ENCODE data around the gene RGS2.

The RGS2 gene

DNA sequence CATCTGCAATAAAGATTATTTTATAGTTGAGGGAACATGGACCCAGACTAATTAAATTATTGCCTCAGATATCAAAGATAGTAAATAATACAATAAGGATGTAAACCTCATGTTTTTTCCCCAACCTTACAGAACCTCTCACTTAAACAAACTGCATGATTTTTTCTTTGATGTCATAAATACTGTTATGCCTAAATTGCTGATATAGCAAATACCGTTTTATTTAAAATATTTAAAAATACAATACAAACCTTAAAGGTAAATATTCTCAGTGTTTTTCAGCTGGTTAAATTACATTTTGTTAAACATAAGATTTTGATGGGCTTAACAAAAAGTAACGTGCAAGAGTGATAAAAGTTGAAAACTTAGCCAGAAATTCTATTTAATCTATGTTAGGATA is 24.4 kb upstream of the RGS2 start:
- TF ChIP-seq, protein P1, sequence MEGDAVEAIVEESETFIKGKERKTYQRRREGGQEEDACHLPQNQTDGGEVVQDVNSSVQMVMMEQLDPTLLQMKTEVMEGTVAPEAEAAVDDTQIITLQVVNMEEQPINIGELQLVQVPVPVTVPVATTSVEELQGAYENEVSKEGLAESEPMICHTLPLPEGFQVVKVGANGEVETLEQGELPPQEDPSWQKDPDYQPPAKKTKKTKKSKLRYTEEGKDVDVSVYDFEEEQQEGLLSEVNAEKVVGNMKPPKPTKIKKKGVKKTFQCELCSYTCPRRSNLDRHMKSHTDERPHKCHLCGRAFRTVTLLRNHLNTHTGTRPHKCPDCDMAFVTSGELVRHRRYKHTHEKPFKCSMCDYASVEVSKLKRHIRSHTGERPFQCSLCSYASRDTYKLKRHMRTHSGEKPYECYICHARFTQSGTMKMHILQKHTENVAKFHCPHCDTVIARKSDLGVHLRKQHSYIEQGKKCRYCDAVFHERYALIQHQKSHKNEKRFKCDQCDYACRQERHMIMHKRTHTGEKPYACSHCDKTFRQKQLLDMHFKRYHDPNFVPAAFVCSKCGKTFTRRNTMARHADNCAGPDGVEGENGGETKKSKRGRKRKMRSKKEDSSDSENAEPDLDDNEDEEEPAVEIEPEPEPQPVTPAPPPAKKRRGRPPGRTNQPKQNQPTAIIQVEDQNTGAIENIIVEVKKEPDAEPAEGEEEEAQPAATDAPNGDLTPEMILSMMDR (IDR thresholded peaks at IDR 0.05) = no peak

DNA sequence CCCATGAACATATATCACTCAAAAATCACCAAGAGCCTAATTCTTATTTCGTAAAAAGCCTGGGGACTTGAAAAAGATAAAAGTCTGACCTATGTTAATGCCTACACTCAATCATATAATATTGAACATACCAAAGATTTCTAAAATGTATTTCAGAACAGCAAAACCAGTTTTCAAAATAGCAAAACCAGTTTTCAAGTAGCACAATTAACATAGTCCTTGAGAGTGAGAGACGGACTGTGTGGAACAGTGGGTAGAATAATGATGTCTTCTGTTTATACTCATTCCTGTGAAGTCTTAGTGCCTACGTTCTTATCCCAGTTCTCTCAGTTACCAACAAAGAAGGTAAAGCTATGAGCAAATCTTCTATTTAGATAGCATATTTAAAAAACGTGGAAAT is 22.3 kb upstream of the RGS2 start:
- TF ChIP-seq, protein P1 (IDR thresholded peaks at IDR 0.05) = no peak

DNA sequence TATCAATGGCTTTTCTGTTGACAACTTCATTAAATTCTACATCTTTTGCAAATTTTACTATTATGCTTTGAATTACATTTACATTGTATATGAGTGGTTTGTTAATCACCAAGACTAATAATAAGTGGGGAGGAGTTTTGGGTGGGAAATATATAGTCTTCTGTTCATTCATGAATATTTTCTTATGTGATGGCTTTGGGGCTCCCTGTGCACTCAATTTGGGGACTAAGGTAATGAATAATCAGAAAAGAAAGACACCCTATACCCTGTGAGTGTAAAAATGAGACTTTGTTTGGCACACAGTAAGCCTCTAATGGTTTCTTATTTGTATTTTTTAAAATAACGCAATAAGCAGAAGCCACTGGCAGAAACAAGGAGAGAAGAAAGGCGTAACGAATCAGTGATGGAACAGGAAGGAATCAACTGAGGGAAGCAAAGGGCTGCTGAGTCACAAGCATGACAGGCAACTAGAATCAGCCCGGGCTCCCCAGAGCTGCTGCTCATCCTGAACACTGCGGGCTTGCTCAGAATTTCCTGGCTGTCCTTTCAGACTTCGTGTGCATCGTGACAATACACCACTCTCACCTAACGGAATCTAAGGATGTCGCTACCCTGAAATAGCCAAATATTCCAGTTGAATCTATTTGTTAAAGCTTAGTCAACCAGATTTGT is 20.8 kb upstream of the RGS2 start:
- TF ChIP-seq, protein P1 (IDR thresholded peaks at IDR 0.05) = no peak

DNA sequence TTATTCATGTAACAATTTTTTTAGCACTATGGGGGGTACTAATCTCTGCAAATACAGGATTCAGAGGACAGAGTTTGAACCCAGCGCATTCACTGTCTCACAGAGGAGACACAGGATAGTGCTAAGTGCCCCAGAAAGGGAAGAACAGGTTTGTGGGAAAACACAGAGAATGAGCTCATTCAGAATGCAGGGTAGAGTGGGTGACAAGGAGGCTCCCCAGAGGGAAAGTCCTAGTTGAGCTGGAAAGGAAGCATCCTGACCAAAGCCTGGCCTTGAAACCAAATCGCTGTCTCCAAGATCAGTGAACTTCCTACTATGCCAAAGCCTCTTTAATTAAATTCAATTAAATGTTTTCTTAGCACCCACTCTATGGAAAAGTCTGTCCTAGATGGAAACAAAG is 19.0 kb upstream of the RGS2 start:
- TF ChIP-seq, protein P1 (IDR thresholded peaks at IDR 0.05) = no peak

DNA sequence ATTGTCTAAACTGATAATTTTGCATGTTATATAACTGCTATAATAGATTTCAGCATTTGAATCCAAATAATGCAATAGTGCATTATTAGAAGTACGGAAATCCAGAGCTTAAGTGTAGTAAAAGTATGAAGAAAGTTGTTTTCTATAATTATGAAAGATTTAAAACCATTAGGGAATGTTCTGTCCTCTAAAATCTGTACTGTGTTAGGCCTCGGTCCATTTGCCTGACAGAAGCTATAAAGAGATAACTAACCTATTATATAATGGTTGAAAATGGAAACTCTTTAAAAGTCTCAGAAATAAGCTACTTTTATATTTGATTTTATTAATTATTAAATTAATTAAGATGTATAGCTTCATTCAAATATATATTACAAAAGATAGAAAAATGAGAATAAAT is 16.2 kb upstream of the RGS2 start:
- TF ChIP-seq, protein P1 (IDR thresholded peaks at IDR 0.05) = no peak

DNA sequence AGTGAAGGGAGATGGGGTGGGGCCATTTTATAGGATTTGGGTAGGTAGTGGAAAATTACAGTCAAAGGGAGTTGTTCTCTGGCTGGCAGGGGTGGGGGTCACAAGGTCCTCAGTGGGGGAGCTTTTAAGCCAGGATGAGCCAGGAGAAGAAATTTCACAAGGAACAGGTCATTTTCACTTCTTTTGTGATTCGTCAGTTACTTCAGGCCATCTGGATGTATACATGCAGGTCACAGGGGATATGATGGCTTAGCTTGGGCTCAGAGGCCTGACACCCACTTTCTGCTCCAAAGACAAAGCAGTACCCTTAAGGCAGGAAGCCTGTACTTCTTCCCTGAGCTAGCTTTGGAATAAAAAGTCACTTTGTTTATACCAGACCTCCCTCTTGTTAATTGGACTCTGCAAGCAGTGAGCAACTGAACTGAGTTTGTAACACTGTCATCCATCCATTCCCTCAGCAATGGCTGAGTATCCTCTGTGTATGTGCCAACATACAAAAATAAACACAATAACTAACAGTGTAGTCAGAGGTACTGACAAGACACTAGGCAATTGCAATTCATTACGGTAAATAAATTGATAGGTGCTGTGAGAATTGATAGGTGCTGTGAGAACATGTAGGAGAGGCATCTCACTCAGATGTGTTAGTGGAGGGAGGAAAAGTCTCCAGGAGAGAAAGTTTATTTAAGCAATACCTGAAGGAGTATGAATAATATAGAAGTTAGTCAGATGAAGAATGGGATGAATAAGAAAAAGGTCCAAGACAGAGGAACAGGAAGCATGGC is 14.7 kb upstream of the RGS2 start:
- TF ChIP-seq, protein P1 (IDR thresholded peaks at IDR 0.05) = no peak

DNA sequence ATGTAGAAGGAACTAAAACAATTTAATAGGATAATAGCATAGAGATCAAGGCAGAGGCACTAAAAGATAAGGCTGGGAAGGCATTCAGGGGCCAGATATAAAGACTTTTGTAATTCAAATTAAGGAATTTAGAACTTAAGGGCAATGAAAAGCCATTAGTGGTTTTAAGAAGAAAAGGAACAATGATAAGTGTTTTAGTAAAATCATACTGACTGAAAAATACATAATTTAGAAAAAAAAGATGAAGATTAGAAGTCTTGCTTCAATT is 14.1 kb upstream of the RGS2 start:
- TF ChIP-seq, protein P1 (IDR thresholded peaks at IDR 0.05) = no peak

All from LNCAP (cell line).